ENCODE results near the gene DUOXA1.

Gene DUOXA1

GRCh38 chr15:45130291-45131000, 767 bp upstream of the DUOXA1 start:
- DNase-seq, result no peak

GRCh38 chr15:45128971-45129639, 574 bp downstream of the DUOXA1 start:
- DNase-seq, result no peak

- no peak for DNase-seq
Measured at GRCh38 chr15:45126535-45127158, 3.0 kb downstream of the DUOXA1 start.

- DNase-seq, result no peak
Measured at GRCh38 chr15:45123397-45123796, 6.3 kb downstream of the DUOXA1 start.

GRCh38 chr15:45122719-45123118, 7.0 kb downstream of the DUOXA1 start:
- no peak for DNase-seq

GRCh38 chr15:45121706-45122417, 7.8 kb downstream of the DUOXA1 start:
- no peak for DNase-seq

GRCh38 chr15:45121020-45121419, 8.7 kb downstream of the DUOXA1 start:
- DNase-seq, result no peak

- DNase-seq, result no peak
Measured at GRCh38 chr15:45120081-45120972, 9.4 kb downstream of the DUOXA1 start.

GRCh38 chr15:45118996-45119395, 10.7 kb downstream of the DUOXA1 start:
- no peak for DNase-seq

- DNase-seq, result peak; percentile 91
Measured at GRCh38 chr15:45118131-45118588, 11.5 kb downstream of the DUOXA1 start.

- no peak for DNase-seq
Measured at GRCh38 chr15:45117308-45118130, 12.2 kb downstream of the DUOXA1 start.

GRCh38 chr15:45116482-45117307, 13.0 kb downstream of the DUOXA1 start:
- DNase-seq, result no peak

- DNase-seq, result no peak
Measured at GRCh38 chr15:45116006-45116481, 13.6 kb downstream of the DUOXA1 start.

GRCh38 chr15:45115312-45115820, 14.3 kb downstream of the DUOXA1 start:
- DNase-seq, result no peak

- no peak for DNase-seq
Measured at GRCh38 chr15:45114751-45115085, 15.0 kb downstream of the DUOXA1 start.

GRCh38 chr15:45114076-45114750, 15.5 kb downstream of the DUOXA1 start, which contains the start of the genes DUOX2 and DUOXA2:
Gene DUOX2 (minus strand): TSS chr15:45114172. CDS start chr15:45113411, 761 bp downstream.
Gene DUOXA2 (plus strand): TSS chr15:45114326. CDS start chr15:45114606, 280 bp downstream.
- DNase-seq, result no peak

GRCh38 chr15:45113380-45113990, 16.2 kb downstream of the DUOXA1 start:
- DNase-seq, result no peak

- DNase-seq, result no peak
Measured at GRCh38 chr15:45112591-45113379, 16.9 kb downstream of the DUOXA1 start.
